ENCODE results near the gene PLXNC1. TPM values are rescaled to one million over a fixed set of nuclear protein-coding genes. Genes with fewer than 3 reads are reported as not detected.

Gene PLXNC1
- total RNA-seq, 1 donor from 2014 or later: 8.3 TPM

- Mint-ChIP-seq H3K27ac (no peak overlapping the region), H3K4me1 (ENCODE audit: unreplicated experiment) (peaks cover 5% of the 10 kb centered on the region), H3K4me3 (no peak overlapping the region), H3K9me3 (no peaks in the 10 kb centered on the region), H3K36me3 (no peaks in the 10 kb centered on the region), H3K27me3 (peaks cover 10% of the 10 kb centered on the region)
- no peak for TF ChIP-seq CTCF (conservative IDR thresholded peaks at IDR 0.05)
- DNase-seq (ENCODE audit: extremely low spot score, unreplicated experiment): no peak
Measured at GRCh38 chr12:94230357-94230905, 82.1 kb downstream of the PLXNC1 start.

GRCh38 chr12:94231709-94232108, 83.3 kb downstream of the PLXNC1 start:
- peaks cover 10% of the 10 kb centered on the region for H3K27me3 Mint-ChIP-seq
- H3K9me3 Mint-ChIP-seq: no peaks in the 10 kb centered on the region
- H3K36me3 Mint-ChIP-seq: no peaks in the 10 kb centered on the region
- H3K27ac Mint-ChIP-seq: no peak overlapping the region
- H3K4me1 Mint-ChIP-seq (ENCODE audit: unreplicated experiment): peaks cover 5% of the 10 kb centered on the region
- no peak for DNase-seq (ENCODE audit: extremely low spot score, unreplicated experiment)
- TF ChIP-seq CTCF (conservative IDR thresholded peaks at IDR 0.05): no peak
- no peak overlapping the region for H3K4me3 Mint-ChIP-seq

- no peak overlapping the region for H3K4me3 Mint-ChIP-seq
- H3K4me1 Mint-ChIP-seq (ENCODE audit: unreplicated experiment): no peaks in the 10 kb centered on the region
- no peak for TF ChIP-seq CTCF (conservative IDR thresholded peaks at IDR 0.05)
- no peaks in the 10 kb centered on the region for H3K36me3 Mint-ChIP-seq
- H3K9me3 Mint-ChIP-seq: no peaks in the 10 kb centered on the region
- DNase-seq (ENCODE audit: extremely low spot score, unreplicated experiment): no peak
- H3K27ac Mint-ChIP-seq: no peak overlapping the region
- peaks cover 3% of the 10 kb centered on the region for H3K27me3 Mint-ChIP-seq
Measured at GRCh38 chr12:94235848-94236247, 87.5 kb downstream of the PLXNC1 start.

GRCh38 chr12:94239332-94239993, 91.1 kb downstream of the PLXNC1 start:
- peaks cover 6% of the 10 kb centered on the region for H3K27me3 Mint-ChIP-seq
- no peaks in the 10 kb centered on the region for H3K36me3 Mint-ChIP-seq
- no peak for DNase-seq (ENCODE audit: extremely low spot score, unreplicated experiment)
- H3K4me3 Mint-ChIP-seq: no peak overlapping the region
- no peaks in the 10 kb centered on the region for H3K4me1 Mint-ChIP-seq (ENCODE audit: unreplicated experiment)
- TF ChIP-seq CTCF (conservative IDR thresholded peaks at IDR 0.05): no peak
- H3K27ac Mint-ChIP-seq: no peak overlapping the region
- no peaks in the 10 kb centered on the region for H3K9me3 Mint-ChIP-seq

GRCh38 chr12:94240171-94240570, 91.8 kb downstream of the PLXNC1 start:
- H3K9me3 Mint-ChIP-seq: no peaks in the 10 kb centered on the region
- no peak overlapping the region for H3K27ac Mint-ChIP-seq
- no peaks in the 10 kb centered on the region for H3K36me3 Mint-ChIP-seq
- no peak for TF ChIP-seq CTCF (conservative IDR thresholded peaks at IDR 0.05)
- H3K4me1 Mint-ChIP-seq (ENCODE audit: unreplicated experiment): no peaks in the 10 kb centered on the region
- H3K27me3 Mint-ChIP-seq: peaks cover 6% of the 10 kb centered on the region
- DNase-seq (ENCODE audit: extremely low spot score, unreplicated experiment): no peak
- H3K4me3 Mint-ChIP-seq: no peak overlapping the region
